PC-9 (cell line): ENCODE data around the gene PPAT.

Source experiments
- EZH2 ChIP-seq: fragments of 200-600 bp; sonication (generic); IDR thresholded peaks from 2 replicates; pipeline ENCODE4 v1.8.0; 2017; ENCODE audit warnings: antibody characterized with exemption, low read depth
- TF ChIP-seq, protein P1 (sequence below): fragments of 200-600 bp; sonication (generic); conservative IDR thresholded peaks from 2 replicates; pipeline ENCODE4 v1.6.1; 2017; ENCODE audit warnings: mixed run types, antibody characterized with exemption, mild to moderate bottlenecking, moderate library complexity

DNA sequence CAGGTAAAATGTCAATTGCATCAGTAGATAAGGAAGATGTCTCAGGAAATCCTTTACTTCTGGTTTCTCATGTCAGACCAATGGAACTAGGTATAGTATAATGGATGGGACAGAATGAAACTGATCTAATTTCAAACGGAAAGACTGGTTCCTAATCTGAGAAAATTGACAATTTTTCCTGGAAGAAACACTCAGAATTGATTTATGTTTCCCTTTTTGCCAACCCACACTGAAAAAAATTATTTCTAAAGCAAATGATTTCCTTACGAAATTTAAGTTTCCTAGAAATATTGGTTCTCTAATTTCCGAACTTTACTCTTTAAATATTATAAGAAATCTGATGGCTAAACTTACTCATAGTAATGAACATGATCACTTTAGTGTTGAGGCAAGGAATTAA, 19.1 kb downstream of the PPAT start:
- TF ChIP-seq, protein P1, sequence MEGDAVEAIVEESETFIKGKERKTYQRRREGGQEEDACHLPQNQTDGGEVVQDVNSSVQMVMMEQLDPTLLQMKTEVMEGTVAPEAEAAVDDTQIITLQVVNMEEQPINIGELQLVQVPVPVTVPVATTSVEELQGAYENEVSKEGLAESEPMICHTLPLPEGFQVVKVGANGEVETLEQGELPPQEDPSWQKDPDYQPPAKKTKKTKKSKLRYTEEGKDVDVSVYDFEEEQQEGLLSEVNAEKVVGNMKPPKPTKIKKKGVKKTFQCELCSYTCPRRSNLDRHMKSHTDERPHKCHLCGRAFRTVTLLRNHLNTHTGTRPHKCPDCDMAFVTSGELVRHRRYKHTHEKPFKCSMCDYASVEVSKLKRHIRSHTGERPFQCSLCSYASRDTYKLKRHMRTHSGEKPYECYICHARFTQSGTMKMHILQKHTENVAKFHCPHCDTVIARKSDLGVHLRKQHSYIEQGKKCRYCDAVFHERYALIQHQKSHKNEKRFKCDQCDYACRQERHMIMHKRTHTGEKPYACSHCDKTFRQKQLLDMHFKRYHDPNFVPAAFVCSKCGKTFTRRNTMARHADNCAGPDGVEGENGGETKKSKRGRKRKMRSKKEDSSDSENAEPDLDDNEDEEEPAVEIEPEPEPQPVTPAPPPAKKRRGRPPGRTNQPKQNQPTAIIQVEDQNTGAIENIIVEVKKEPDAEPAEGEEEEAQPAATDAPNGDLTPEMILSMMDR = no peak
- no peak for TF ChIP-seq EZH2
